Epidermal melanocyte (primary cell): Measurements from ENCODE around the gene RABEP1.

Experiments
- DNase-seq: peaks from one replicate; pipeline ENCODE4 v3.0.0; 2011; ENCODE audit warnings: low spot score; ENCODE audit not compliant: insufficient read length

The RABEP1 gene

DNA sequence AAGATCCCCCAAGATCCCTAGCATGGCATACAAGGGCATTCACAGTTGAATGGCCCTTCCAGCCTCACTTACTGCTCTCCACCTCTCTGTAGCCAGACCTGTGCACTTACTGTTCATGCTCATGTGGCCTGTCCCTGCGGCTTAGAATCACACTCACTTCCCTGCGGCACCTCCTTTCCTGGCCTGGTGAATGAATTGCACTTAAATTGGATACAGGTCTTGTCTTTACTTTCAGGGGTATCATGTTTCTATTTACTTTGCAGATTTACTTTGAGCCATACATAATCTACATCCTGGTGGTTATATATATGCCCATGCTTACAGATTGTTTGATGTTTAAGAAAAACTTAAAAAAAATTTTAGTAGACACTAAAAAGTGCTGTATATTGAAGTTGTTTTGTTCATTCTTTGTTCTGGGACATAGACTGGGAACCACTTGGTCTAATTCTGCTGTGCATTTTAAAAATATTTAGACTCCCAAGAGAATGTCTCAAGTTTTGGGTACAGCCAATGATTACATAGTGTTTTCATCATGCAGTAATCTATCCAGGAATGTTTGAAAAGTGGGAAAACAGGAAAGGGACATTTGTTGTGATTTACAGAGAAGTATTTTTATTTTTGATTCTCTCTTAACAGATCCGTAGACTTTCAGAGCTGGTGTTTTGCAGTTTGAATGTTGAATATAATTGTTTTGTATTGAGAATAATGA, 73.5 kb downstream of the RABEP1 start:
- no peak for DNase-seq

DNA sequence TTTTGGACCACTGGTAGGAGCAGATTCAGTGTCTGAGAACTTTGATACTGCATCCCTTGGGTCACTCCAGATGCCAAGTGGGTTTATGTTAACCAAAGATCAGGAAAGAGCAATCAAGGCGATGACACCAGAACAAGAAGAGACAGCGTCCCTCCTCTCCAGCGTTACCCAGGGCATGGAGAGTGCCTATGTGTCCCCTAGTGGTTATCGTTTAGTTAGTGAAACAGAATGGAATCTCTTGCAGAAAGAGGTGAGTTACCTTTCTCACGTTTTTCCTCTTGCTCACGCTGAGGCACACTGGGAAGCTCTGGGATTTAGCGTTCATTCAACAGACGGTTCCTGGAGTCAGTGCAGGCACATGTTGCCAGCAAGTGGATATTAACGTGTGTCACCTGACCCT, 79.3 kb downstream of the RABEP1 start:
- DNase-seq: no peak

- no peak for DNase-seq
Measured at GRCh38 chr17:5362162-5362811, 80.2 kb downstream of the RABEP1 start.

DNA sequence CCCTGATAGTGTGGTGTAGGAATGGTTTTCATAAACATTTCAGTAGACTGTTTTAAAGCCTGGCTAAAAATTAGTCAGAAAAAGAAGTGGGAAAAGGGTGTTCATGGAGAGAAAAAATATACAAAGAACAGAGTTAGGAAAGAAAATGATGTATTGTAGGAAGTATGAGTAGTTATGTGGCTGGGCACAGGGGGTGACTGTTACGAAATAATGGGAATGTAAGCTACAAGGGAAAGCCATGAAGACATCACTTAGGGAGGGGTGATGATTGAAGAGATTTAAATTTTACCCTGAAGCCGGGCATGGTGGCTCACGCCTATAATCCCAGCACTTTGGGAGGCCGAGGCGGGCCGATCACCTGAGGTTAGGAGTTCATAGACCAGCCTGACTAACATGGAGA, 82.1 kb downstream of the RABEP1 start:
- DNase-seq: no peak

GRCh38 chr17:5364696-5365095, 82.6 kb downstream of the RABEP1 start:
- DNase-seq: no peak

DNA sequence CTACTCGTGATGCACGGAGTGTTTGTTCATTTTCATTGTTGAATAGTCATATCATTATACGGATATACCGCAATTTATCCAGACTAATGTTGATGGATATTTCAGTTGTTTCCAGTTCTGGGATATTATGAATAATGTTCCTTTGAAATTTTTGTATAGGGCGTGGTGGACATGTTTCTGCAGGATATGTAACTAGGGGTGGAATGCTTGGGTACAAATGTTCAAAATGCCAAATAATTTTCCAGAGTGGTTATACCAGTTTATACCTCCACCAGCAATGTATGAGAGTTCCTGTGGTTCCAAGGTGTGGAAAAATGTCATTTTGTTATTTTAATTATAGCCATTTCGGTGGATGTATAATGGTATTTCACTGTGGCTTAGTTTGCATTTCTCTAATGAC, 83.7 kb downstream of the RABEP1 start:
- no peak for DNase-seq

- DNase-seq: no peak
Measured at GRCh38 chr17:5370411-5370810, 88.3 kb downstream of the RABEP1 start.

DNA sequence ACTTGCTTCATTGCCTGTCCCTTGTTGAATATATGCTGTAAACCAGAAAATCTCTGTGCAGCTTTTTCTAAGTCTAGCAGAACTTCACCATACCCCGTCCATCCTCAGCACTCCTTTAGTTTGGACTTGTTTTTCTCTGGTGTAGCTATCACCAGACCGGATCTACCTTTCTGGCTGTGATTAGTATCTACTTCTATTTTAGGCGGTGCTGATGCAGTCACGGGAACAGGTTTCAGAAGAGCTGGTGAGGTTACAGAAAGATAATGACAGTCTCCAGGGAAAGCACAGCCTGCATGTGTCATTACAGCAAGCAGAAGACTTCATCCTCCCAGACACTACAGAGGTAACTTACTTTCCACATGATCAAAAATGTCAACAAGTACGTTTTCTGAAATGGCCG, 91.0 kb downstream of the RABEP1 start:
- no peak for DNase-seq

GRCh38 chr17:5378566-5379207, 96.6 kb downstream of the RABEP1 start:
- no peak for DNase-seq

DNA sequence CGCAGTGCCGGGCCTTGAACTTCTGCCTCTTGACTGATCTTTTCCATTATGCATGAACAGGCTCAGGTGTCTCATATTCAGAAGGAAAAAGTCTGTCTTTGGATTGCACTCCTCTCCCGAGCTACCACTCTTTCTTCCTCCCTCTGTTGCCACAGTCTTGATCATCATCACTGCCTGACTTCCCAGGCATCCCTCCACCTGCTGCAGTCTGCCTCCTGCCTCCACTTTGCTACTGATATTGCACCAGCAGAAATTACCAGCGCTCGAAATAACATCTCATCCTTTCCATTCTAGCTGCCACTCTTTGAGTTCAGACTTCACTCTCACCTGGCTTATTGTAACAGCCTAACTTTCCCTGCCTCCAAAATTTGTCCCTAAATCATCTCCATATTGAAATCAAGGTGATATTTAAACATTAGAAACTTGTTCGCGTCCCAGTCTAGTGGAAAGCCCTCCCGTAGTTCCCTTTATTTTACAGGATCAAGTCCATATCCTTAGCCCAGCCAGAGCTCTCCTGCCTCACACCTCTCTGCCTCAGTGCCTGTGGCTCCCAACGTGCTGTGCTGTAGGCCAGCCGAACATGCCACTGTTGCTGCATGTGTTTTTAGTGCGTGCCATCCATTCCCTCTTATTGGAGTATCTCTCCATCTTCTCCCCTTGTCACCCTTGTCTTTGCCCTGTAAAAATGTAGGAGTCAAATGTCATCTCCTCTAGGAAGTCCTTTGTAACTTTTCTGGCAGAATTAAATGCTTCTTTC, 97.4 kb downstream of the RABEP1 start:
- DNase-seq: no peak

- DNase-seq: no peak
Measured at GRCh38 chr17:5380491-5381135, 98.5 kb downstream of the RABEP1 start.

- no peak for DNase-seq
Measured at GRCh38 chr17:5381542-5381941, 99.5 kb downstream of the RABEP1 start.

- no peak for DNase-seq
Measured at GRCh38 chr17:5391678-5392077, 109.6 kb downstream of the RABEP1 start.

DNA sequence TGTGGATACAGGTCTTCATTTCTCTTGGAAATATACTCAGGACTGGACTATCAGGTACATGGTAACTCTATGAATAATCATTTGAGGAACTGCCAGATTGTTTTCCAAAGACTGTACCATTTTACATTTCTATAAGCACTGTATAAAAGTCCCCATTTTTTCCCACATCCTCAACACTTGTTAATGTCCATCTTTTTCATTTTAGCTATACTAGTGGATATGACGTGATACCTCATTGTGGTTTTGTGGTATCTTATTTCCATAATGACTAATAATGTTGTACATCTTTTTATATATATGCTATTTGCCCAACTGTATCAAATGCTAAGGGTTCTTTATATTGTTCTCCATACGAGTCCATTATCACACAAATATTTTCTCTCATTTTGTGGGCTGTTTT, 114.5 kb downstream of the RABEP1 start:
- DNase-seq: no peak

DNA sequence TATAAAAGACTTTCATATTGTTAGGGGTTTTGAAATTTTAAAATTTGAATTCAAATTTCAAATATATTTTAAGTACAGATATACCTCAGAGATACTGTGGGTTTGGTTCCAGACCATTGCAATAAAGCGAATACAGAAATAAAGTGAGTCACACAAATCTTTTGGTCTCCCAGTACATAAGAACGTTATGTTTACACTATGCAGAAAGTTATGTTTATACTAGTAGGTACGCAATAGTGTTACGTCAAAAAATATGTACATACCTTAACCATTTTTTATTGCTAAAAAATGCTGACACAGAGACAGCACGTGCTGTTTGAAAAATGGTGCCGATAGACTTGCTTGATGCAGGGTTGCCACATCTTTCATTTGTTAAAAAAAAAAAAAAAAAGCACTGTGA, 117.7 kb downstream of the RABEP1 start:
- no peak for DNase-seq

GRCh38 chr17:5405400-5405799, 123.3 kb downstream of the RABEP1 start:
- no peak for DNase-seq

DNA sequence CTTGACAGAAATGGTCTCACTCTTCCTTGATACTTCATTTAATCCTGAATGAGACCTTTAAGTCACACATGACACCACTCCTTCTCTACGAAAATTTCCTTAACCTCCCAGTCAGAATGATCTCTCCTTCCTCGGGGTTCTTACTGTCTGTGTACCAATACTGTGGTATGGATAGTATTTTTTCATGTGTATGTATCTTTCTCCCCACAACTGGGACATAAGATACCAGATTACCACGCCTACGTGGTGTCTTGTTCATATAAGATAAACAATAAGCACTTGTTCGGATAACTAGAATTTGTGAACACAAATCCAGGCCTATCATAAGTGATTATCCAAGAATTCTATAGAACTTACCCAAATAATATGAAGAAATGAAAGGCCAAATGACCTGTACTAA, 126.1 kb downstream of the RABEP1 start:
- no peak for DNase-seq

- DNase-seq: no peak
Measured at GRCh38 chr17:5410594-5411272, 128.6 kb downstream of the RABEP1 start.

DNA sequence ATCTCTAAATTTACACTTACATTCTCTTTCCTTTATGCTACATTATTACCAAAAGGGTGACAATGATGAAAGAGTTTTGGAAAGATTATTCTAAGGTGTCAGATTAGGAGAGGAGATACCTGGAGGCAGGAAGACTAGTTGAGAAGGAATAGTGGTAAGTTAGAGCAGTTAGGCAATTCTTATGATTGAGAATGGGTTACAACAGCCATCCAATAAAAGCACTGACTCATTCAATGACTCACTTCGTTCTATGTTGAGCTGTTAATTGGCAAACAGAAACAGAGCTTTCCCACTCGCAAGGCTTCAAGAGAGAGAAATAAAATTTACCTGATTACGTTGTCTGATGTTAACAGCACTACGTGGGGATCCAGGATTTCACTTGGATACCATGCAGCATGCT, 131.6 kb downstream of the RABEP1 start:
- no peak for DNase-seq

DNA sequence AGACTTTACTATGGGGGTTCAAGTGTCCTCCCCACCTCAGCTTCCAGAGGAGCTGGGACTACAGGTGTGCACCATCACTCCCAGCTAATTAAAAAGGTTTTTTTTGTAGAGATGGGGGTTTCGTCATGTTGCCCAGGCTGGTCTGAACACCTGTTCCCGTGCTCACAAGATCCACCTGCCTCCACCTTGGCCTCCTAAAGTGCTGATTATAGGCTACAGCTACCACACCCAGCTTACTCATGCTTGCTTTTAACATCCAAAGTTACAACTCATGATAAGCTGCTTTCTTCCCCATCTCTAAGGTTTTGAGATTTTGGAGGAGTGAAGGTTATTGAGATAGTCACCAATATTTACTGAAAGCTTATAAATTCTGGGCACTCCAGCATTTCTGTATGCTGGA, 134.8 kb downstream of the RABEP1 start:
- no peak for DNase-seq

GRCh38 chr17:5418858-5419355, 136.8 kb downstream of the RABEP1 start:
- DNase-seq: no peak
